SK-N-SH (cell line): ENCODE results near the gene CREB5.

Experiments used
- EP300 ChIP-seq, 2 experiments: IDR thresholded peaks; 2 replicates each; pipeline versions ENCODE4 v1.4.0 to v1.6.1; 2012; ENCODE audit warnings: borderline replicate concordance in 1 of 2, low read depth in 1 of 2, low read length in 1 of 2
- GABPA ChIP-seq: IDR thresholded peaks from 2 replicates; pipeline ENCODE4 v1.4.0; 2012; ENCODE audit warnings: low read depth, mild to moderate bottlenecking
- IRF3 ChIP-seq: fragments of 150-350 bp; IDR thresholded peaks from 2 replicates; pipeline ENCODE4 v1.6.1; 2016; ENCODE audit warnings: mild to moderate bottlenecking, low read depth, low read length
- POLR2AphosphoS5 ChIP-seq: IDR thresholded peaks from 2 replicates; pipeline ENCODE4 v1.6.1; 2012; ENCODE audit warnings: low read depth, low read length
- RFX5 ChIP-seq: IDR thresholded peaks from 2 replicates; pipeline ENCODE4 v1.6.1; 2012; ENCODE audit warnings: mild to moderate bottlenecking, improper control_type of control experiment, low read length
- SMC3 ChIP-seq: IDR thresholded peaks from 2 replicates; pipeline ENCODE4 v1.6.1; 2012; ENCODE audit warnings: low read depth, low read length, improper control_type of control experiment
- TAF1 ChIP-seq: IDR thresholded peaks from 2 replicates; pipeline ENCODE4 v1.6.1; 2012; ENCODE audit warnings: low read depth, mild to moderate bottlenecking, low read length, moderate library complexity, borderline replicate concordance
- TEAD4 ChIP-seq: IDR thresholded peaks from 2 replicates; pipeline ENCODE4 v1.4.0; 2012; ENCODE audit warnings: mild to moderate bottlenecking, borderline replicate concordance; ENCODE audit not compliant: insufficient read depth
- USF2 ChIP-seq: fragments of 150-350 bp; IDR thresholded peaks from 2 replicates; pipeline ENCODE4 v1.6.1; 2017; ENCODE audit warnings: antibody characterized with exemption, low read length, low read depth, borderline replicate concordance
- YY1 ChIP-seq: IDR thresholded peaks from 2 replicates; pipeline ENCODE4 v1.4.0; 2012; ENCODE audit warnings: low read depth, mild to moderate bottlenecking
- TF ChIP-seq, protein P1 (sequence below): fragments of 200-600 bp; sonication (generic); IDR thresholded peaks from 2 replicates; pipeline ENCODE4 v1.6.1; 2017; ENCODE audit warnings: antibody characterized with exemption, mild to moderate bottlenecking, moderate library complexity
- TF ChIP-seq, protein P2 (sequence below): IDR thresholded peaks from 2 replicates; pipeline ENCODE4 v1.6.1; 2012; ENCODE audit warnings: mild to moderate bottlenecking, low read depth, low read length, moderate library complexity
- TF ChIP-seq, protein P3 (sequence below): IDR thresholded peaks from 2 replicates; pipeline ENCODE4; 2012

- TF ChIP-seq GABPA, result no peak
- no peak for TF ChIP-seq POLR2AphosphoS5
- TF ChIP-seq USF2, result no peak
- no peak for TF ChIP-seq EP300 (IDR thresholded peaks at IDR 0.05; ENCODE audit: borderline replicate concordance in 1 of 2, low read depth in 1 of 2, low read length in 1 of 2)
- TF ChIP-seq, protein P1, sequence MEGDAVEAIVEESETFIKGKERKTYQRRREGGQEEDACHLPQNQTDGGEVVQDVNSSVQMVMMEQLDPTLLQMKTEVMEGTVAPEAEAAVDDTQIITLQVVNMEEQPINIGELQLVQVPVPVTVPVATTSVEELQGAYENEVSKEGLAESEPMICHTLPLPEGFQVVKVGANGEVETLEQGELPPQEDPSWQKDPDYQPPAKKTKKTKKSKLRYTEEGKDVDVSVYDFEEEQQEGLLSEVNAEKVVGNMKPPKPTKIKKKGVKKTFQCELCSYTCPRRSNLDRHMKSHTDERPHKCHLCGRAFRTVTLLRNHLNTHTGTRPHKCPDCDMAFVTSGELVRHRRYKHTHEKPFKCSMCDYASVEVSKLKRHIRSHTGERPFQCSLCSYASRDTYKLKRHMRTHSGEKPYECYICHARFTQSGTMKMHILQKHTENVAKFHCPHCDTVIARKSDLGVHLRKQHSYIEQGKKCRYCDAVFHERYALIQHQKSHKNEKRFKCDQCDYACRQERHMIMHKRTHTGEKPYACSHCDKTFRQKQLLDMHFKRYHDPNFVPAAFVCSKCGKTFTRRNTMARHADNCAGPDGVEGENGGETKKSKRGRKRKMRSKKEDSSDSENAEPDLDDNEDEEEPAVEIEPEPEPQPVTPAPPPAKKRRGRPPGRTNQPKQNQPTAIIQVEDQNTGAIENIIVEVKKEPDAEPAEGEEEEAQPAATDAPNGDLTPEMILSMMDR, result no peak
- TF ChIP-seq TAF1, result no peak
- no peak for TF ChIP-seq TEAD4
- TF ChIP-seq, protein P2, sequence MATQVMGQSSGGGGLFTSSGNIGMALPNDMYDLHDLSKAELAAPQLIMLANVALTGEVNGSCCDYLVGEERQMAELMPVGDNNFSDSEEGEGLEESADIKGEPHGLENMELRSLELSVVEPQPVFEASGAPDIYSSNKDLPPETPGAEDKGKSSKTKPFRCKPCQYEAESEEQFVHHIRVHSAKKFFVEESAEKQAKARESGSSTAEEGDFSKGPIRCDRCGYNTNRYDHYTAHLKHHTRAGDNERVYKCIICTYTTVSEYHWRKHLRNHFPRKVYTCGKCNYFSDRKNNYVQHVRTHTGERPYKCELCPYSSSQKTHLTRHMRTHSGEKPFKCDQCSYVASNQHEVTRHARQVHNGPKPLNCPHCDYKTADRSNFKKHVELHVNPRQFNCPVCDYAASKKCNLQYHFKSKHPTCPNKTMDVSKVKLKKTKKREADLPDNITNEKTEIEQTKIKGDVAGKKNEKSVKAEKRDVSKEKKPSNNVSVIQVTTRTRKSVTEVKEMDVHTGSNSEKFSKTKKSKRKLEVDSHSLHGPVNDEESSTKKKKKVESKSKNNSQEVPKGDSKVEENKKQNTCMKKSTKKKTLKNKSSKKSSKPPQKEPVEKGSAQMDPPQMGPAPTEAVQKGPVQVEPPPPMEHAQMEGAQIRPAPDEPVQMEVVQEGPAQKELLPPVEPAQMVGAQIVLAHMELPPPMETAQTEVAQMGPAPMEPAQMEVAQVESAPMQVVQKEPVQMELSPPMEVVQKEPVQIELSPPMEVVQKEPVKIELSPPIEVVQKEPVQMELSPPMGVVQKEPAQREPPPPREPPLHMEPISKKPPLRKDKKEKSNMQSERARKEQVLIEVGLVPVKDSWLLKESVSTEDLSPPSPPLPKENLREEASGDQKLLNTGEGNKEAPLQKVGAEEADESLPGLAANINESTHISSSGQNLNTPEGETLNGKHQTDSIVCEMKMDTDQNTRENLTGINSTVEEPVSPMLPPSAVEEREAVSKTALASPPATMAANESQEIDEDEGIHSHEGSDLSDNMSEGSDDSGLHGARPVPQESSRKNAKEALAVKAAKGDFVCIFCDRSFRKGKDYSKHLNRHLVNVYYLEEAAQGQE, result no peak
- TF ChIP-seq RFX5, result no peak
- TF ChIP-seq, protein P3, sequence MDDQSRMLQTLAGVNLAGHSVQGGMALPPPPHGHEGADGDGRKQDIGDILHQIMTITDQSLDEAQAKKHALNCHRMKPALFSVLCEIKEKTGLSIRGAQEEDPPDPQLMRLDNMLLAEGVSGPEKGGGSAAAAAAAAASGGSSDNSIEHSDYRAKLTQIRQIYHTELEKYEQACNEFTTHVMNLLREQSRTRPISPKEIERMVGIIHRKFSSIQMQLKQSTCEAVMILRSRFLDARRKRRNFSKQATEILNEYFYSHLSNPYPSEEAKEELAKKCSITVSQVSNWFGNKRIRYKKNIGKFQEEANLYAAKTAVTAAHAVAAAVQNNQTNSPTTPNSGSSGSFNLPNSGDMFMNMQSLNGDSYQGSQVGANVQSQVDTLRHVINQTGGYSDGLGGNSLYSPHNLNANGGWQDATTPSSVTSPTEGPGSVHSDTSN, result no peak
- TF ChIP-seq IRF3, result no peak
- TF ChIP-seq SMC3, result no peak
- TF ChIP-seq YY1, result no peak
Measured at GRCh38 chr7:28591041-28591674, 178.8 kb downstream of the CREB5 start.
